Pancreas (tissue), 10 donors: Measurements from ENCODE around the gene FXYD3. TPM values are rescaled to one million over a fixed set of nuclear protein-coding genes. Genes with fewer than 3 reads are reported as not detected.

Source experiments
- ATAC-seq, 4 donors: fragments of 200-7000 bp; cut with Tn5 transposase; one replicate each; pipeline versions ENCODE4 v1.8.0 to v1.9.1; 2020; ENCODE audit warnings: mild to moderate bottlenecking in 4 of 4, moderate library complexity in 4 of 4
- DNase-seq, 6 donors: peaks; one replicate each; pipeline ENCODE4 v3.0.0-alpha.2; 2020
- FAIRE-seq: peaks from 2 replicates; lab custom pipeline; 2012; peaks lifted over from hg19 to GRCh38; lab: Jason Lieb, UNC
- H3K27ac ChIP-seq, 4 donors: fragments of 200-600 bp; sonication (generic); 1 replicate in 3 of 4; 2 replicates in 1 of 4; pipeline versions ENCODE4 v1.5.0 to v1.8.0; 2020
- H3K27me3 ChIP-seq, 4 donors: fragments of 200-600 bp; one replicate each; pipeline ENCODE4 v1.8.0; 2021
- H3K36me3 ChIP-seq, 3 donors: fragments of 200-600 bp; sonication (generic) in 1 of 3; one replicate each; pipeline versions ENCODE4 v1.5.0 to v1.8.0; 2020 to 2021
- H3K4me1 ChIP-seq, 3 donors: fragments of 200-600 bp; one replicate each; pipeline ENCODE4 v1.8.0; 2021
- H3K4me3 ChIP-seq, 4 donors: fragments of 200-600 bp; sonication (generic) in 2 of 4; one replicate each; pipeline versions ENCODE4 v1.5.0 to v1.8.0; 2020 to 2021
- H3K9me3 ChIP-seq, 4 donors: fragments of 200-600 bp; one replicate each; pipeline ENCODE4 v1.8.0; 2021
- WGBS, 2 donors: extraction: QIAGEN DNeasy Blood & Tissue Kit; methylation state at CpG; one replicate each; pipeline ENCODE4 v1.1.7; 2013; 5-methylcytosine and 5-hydroxymethylcytosine counted together
- intact Hi-C, 3 donors: fragments of 100-400 bp; cut with DNase I; formaldehyde crosslinking; loops; one replicate each; pipeline versions ENCODE4 v1.11.1 to v1.14.2; 2022
- polyA plus RNA-seq, 2 donors: library from polyadenylated mRNA; stranded (reverse); fragments of 200-250 nt; gene quantifications; one replicate each; pipeline ENCODE4 v1.2.3, GENCODE V29; 2013
- total RNA-seq, 6 donors: library from RNA; stranded (reverse); fragmentation: NEBNext Ultra II Directional in 4 of 6; extraction: Animal tissue kit (Norgen Biotek cat#: 25700) in 4 of 6; gene quantifications; one replicate each; pipeline versions ENCODE4 v1.2.1 to v1.2.4, GENCODE V29; 2021 to 2023
- TF ChIP-seq, protein P1 (sequence below), 4 donors: fragments of 200-600 bp; sonication (generic) in 3 of 4; IDR thresholded peaks; one replicate each; pipeline versions ENCODE4 v1.5.0 to v1.8.0; 2021; ENCODE audit warnings: antibody characterized with exemption in 4 of 4
- donor health status: healthy with polysubstance abuse.
- donor health status: DM: no; HTN: no; CAD: no; lungs with moderate emphysema.
- donor health status: DM: no; HTN: no; CAD: no.
- donor health status: control.
- donor health status: control.
- donor health status: Bipolar disorder and iron deficiency.
- donor health status: DM: yes; HTN: yes; CAD: no.
- donor health status: DM: no; HTN: no; CAD: no.
- donor health status: DM: no; HTN: no; CAD: no.
- donor health status: DM: yes; HTN: yes; CAD: no.

Gene FXYD3
- total and polyA plus RNA-seq, 8 donors = 12.2 to 59.1 (median 17.7) TPM

DNA sequence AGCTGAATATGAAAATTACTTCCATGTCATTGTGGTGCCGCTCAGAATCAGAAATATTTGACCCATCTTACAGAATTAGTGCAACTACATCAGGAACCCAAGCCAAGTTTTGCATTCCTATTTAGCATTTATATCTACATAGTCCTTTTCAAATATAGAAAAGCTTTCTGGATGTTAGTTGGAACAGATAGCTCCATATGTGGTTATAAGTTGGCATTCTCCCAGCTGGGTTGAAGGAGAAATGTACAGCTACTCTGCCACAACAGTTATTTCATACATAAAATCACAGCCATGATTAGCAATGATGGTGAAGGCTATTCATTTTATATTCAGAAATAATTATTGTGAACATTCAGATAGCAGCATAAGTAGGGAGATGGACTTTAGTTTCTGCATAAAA, 45.9 kb upstream of the FXYD3 start:
- Histone ChIP-seq H3K27me3 (no peaks in the 10 kb centered on the region), H3K9me3 (no peaks in the 10 kb centered on the region)

DNA sequence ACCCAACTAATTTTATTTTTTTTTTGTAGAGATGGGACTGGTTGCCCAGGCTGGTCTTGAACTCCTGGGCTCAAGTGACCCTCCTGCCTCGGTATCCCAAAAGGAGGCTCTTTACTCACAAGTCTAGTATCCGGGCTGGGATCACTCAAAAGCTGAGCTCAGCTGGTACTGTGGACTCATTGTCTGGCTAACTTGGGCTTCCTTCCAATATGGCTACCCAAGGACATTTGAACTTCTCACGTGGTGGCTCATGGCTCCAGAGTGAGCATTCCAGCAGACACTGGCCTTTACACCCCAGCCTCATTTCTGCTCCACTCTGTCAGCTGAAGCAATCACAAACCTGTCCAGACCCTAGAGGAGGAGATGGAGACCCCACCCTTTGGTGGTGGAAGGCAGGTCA, 45.2 kb upstream of the FXYD3 start:
- WGBS, 2 donors = 79 to 86% methylated on average over 3 of the region's 3 CpGs
- Histone ChIP-seq H3K9me3 (no peaks in the 10 kb centered on the region), H3K4me3 (no peak overlapping the region), H3K27ac (no peak overlapping the region), H3K4me1 (no peaks in the 10 kb centered on the region), H3K27me3 (no peaks in the 10 kb centered on the region), H3K36me3 (no peaks in the 10 kb centered on the region)
- DNase-seq (no peak), FAIRE-seq (no peak), ATAC-seq (no peak)
- intact Hi-C loops = no loop called here
- TF ChIP-seq, protein P1, sequence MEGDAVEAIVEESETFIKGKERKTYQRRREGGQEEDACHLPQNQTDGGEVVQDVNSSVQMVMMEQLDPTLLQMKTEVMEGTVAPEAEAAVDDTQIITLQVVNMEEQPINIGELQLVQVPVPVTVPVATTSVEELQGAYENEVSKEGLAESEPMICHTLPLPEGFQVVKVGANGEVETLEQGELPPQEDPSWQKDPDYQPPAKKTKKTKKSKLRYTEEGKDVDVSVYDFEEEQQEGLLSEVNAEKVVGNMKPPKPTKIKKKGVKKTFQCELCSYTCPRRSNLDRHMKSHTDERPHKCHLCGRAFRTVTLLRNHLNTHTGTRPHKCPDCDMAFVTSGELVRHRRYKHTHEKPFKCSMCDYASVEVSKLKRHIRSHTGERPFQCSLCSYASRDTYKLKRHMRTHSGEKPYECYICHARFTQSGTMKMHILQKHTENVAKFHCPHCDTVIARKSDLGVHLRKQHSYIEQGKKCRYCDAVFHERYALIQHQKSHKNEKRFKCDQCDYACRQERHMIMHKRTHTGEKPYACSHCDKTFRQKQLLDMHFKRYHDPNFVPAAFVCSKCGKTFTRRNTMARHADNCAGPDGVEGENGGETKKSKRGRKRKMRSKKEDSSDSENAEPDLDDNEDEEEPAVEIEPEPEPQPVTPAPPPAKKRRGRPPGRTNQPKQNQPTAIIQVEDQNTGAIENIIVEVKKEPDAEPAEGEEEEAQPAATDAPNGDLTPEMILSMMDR (IDR thresholded peaks at IDR 0.05) = no peak

More for the DNA sequence above, 45.9 kb upstream of the FXYD3 start:
- ATAC-seq (no peak), FAIRE-seq (no peak), DNase-seq (no peak)
- Histone ChIP-seq H3K4me3 (no peak overlapping the region), H3K27ac (no peak overlapping the region), H3K36me3 (no peaks in the 10 kb centered on the region), H3K4me1 (no peaks in the 10 kb centered on the region)
- intact Hi-C loops = loop anchor here in 2 of 3 donors (5.0 to 10.0 kb wide), 2 partner anchors 63 to 65 kb away; partner anchors contain the start of genes FXYD1 (in 1 of the 2) and LGI4 (in 1 of the 2)
- 91 to 94% methylated on average over 1 of the region's 1 CpG for WGBS, 2 donors
- TF ChIP-seq, protein P1 (IDR thresholded peaks at IDR 0.05) = no peak

DNA sequence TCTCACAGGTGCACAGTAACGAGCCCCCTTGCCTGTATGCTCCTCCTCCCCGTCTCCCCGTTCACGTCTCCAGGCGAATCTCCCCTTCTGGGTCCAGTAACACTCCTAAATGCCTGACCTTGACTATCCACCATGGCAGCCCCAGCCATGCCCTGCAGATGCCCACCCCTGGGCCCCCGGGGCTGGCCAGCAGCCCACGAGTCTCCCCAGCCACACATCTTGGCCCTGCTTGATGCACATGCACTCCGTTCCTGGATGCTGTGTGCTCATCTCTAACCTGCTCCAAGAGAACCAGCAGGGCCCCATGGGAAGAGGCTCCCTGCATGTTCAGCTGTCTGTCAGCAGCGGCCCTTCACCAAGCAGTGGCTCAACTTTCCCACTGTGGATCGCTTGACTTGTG, 42.1 kb upstream of the FXYD3 start:
- no peak for ATAC-seq
- WGBS, 2 donors = 68 to 80% methylated on average over 10 of the region's 10 CpGs
- Histone ChIP-seq H3K9me3 (no peaks in the 10 kb centered on the region), H3K27me3 (no peaks in the 10 kb centered on the region), H3K4me3 (no peak overlapping the region), H3K27ac (no peak overlapping the region), H3K4me1 (no peaks in the 10 kb centered on the region), H3K36me3 (no peaks in the 10 kb centered on the region)
- intact Hi-C loops = no loop called here
- no peak for DNase-seq
- no peak for FAIRE-seq
- TF ChIP-seq, protein P1 (IDR thresholded peaks at IDR 0.05) = no peak

DNA sequence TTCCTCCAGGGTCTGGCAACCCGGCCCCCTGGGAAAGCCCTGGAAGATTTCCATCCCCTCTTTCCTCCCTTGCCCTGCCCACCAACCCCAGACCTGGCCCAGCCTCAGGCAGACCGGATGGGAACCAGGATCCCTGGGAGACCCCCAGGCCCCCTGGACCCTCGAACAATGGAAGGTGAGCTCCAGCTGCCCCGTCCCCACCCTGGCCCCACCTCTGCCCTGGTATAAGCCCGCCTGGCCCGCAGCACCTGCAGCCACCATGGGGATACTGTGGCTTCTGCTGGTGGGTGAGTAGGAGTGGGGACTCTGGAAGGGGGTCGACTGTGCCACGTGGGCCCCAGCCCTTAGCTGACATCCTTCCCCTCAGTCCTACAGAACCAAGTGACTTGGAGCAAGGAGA, 41.7 kb upstream of the FXYD3 start:
- ATAC-seq = no peak
- no peak for FAIRE-seq
- no peaks in the 10 kb centered on the region for H3K27me3 ChIP-seq
- WGBS, 2 donors = 70 to 79% methylated on average over 8 of the region's 8 CpGs
- H3K9me3 ChIP-seq = no peaks in the 10 kb centered on the region
- H3K4me1 ChIP-seq = no peaks in the 10 kb centered on the region
- peak in 1 of 6 donors; percentile 65 for DNase-seq
- intact Hi-C loops = no loop called here
- TF ChIP-seq, protein P1 (IDR thresholded peaks at IDR 0.05) = no peak
- H3K36me3 ChIP-seq = no peaks in the 10 kb centered on the region
- H3K27ac ChIP-seq = no peak overlapping the region
- H3K4me3 ChIP-seq = no peak overlapping the region

DNA sequence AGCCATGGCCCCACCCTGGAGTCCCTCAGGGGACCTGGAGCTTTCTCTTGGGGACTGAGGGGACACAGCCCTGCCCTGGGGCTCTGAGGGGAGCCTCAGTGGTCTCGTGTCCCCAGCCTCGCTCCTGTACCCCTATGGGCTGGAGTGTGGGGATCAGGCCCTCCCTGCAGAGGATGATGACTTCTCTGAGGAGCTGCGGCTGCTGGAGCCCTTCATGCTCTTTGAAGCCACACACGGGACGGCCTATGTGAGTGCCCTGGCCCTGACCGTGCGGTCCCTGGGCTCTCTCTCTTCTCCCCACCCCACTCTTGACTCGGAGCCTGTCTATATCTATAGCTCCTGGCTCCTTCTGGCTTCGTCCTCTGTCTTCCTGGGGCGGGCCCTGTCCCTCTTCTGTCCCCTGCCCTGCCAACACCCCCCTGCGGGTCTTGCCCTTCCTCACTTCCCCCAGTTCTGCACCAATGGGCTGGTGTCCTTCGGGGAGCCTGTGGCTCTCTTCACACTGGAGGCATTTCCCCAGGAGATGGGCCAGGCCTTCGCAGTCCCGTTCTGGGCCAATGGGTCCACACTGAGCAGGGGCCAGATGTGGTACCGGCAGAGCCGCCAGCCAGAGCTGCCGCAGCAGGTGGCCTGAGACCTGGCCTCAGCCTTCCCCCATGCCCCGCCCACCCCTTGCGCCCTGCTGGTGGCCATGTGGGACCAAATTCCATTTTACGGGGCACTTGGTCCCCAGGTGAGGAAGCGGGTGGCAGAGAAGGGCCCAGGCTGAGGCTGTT, 41.0 kb upstream of the FXYD3 start:
- no peaks in the 10 kb centered on the region for H3K27me3 ChIP-seq
- no peaks in the 10 kb centered on the region for H3K9me3 ChIP-seq
- no peaks in the 10 kb centered on the region for H3K4me1 ChIP-seq
- no peak overlapping the region for H3K4me3 ChIP-seq
- DNase-seq (no peak), ATAC-seq (no peak), FAIRE-seq (no peak)
- TF ChIP-seq, protein P1 (IDR thresholded peaks at IDR 0.05) = no peak
- intact Hi-C loops = no loop called here
- H3K36me3 ChIP-seq = no peaks in the 10 kb centered on the region
- 84 to 87% methylated on average over 21 of the region's 21 CpGs for WGBS, 2 donors
- no peak overlapping the region for H3K27ac ChIP-seq
